HepG2 (cell line): ENCODE results near the gene SPG7. TPM values are rescaled to one million over a fixed set of nuclear protein-coding genes. Genes with fewer than 3 reads are reported as not detected.
A peak's percentile ranks its signal among the peaks of the same experiment; 100 is the strongest.

Experiments
- ATF7 ChIP-seq, 2 experiments: fragments of 450-650 bp in 1 of 2; sonication (generic) in 1 of 2; formaldehyde crosslinking in 1 of 2; IDR thresholded peaks; 2 replicates each; pipeline versions ENCODE4 v1.4.0 to v1.6.1; 2016 to 2020; ENCODE audit warnings: antibody characterized with exemption in 1 of 2, mild to moderate bottlenecking in 1 of 2, missing genetic modification reagents in 1 of 2
- CAMTA2 ChIP-seq: sonication (generic); formaldehyde crosslinking; IDR thresholded peaks from 2 replicates; pipeline ENCODE4 v1.4.0; 2020; ENCODE audit warnings: mild to moderate bottlenecking, missing genetic modification reagents, borderline replicate concordance
- FLYWCH1 ChIP-seq: sonication (generic); formaldehyde crosslinking; IDR thresholded peaks from 2 replicates; pipeline ENCODE4 v1.8.1; 2023; ENCODE audit warnings: mild to moderate bottlenecking, missing genetic modification reagents
- FOXA3 ChIP-seq: IDR thresholded peaks from 2 replicates; pipeline ENCODE4 v1.6.1; 2016; ENCODE audit warnings: missing genetic modification reagents, missing compliant biosample characterization
- HDAC1 ChIP-seq: sonication (generic); formaldehyde crosslinking; IDR thresholded peaks from 2 replicates; pipeline ENCODE4 v1.5.1; 2020; ENCODE audit warnings: mild to moderate bottlenecking, missing genetic modification reagents
- IRF1 ChIP-seq: sonication (generic); formaldehyde crosslinking; IDR thresholded peaks from 2 replicates; pipeline ENCODE4 v1.4.0; 2020; ENCODE audit warnings: low read depth, mild to moderate bottlenecking, missing genetic modification reagents
- MAFF ChIP-seq: IDR thresholded peaks from 2 replicates; pipeline ENCODE4 v1.6.1; 2011; ENCODE audit warnings: low read depth, low read length, improper control_type of control experiment
- MTA1 ChIP-seq: sonication (generic); formaldehyde crosslinking; IDR thresholded peaks from 2 replicates; pipeline ENCODE4 v1.4.0; 2020; ENCODE audit warnings: missing genetic modification reagents, mild to moderate bottlenecking, borderline replicate concordance
- MTF1 ChIP-seq: sonication (generic); formaldehyde crosslinking; IDR thresholded peaks from 2 replicates; pipeline ENCODE4 v1.5.0; 2020; ENCODE audit warnings: missing genetic modification reagents
- NBN ChIP-seq: fragments of 450-650 bp; conservative IDR thresholded peaks from 2 replicates; pipeline ENCODE4 v1.6.1; 2017
- NCOA2 ChIP-seq: sonication (generic); formaldehyde crosslinking; IDR thresholded peaks from 2 replicates; pipeline ENCODE4 v1.8.0; 2022; ENCODE audit warnings: inconsistent platforms
- PHF21A ChIP-seq: sonication (generic); formaldehyde crosslinking; IDR thresholded peaks from 2 replicates; pipeline ENCODE4 v1.5.0; 2020; ENCODE audit warnings: mild to moderate bottlenecking, missing genetic modification reagents
- SAFB2 ChIP-seq: sonication (generic); formaldehyde crosslinking; IDR thresholded peaks from 2 replicates; pipeline ENCODE4 v1.5.1; 2020; ENCODE audit warnings: missing genetic modification reagents, low read depth, mild to moderate bottlenecking, borderline replicate concordance
- SOX13 ChIP-seq, 3 experiments: fragments of 450-650 bp in 1 of 3; sonication (generic) in 1 of 3; formaldehyde crosslinking in 1 of 3; IDR thresholded peaks in 2 of 3; conservative IDR thresholded peaks in 1 of 3; 2 replicates each; pipeline versions ENCODE4 v1.5.0 to v1.6.1; 2016 to 2020; ENCODE audit warnings: antibody characterized with exemption in 1 of 3, mild to moderate bottlenecking in 1 of 3, missing compliant biosample characterization in 1 of 3, missing genetic modification reagents in 1 of 3, moderate library complexity in 1 of 3
- TCF12 ChIP-seq, 2 experiments: fragments of 450-650 bp in 1 of 2; sonication (generic) in 1 of 2; formaldehyde crosslinking in 1 of 2; IDR thresholded peaks; 2 replicates each; pipeline versions ENCODE4 v1.6.1 to v1.8.0; 2017 to 2022; ENCODE audit warnings: antibody characterized with exemption in 1 of 2, mild to moderate bottlenecking in 1 of 2, missing genetic modification reagents in 1 of 2, moderate library complexity in 1 of 2
- TFDP1 ChIP-seq: IDR thresholded peaks from 2 replicates; pipeline ENCODE4 v1.6.1; 2016; ENCODE audit warnings: missing compliant biosample characterization, missing genetic modification reagents, borderline replicate concordance
- THAP7 ChIP-seq: sonication (generic); formaldehyde crosslinking; IDR thresholded peaks from 2 replicates; pipeline ENCODE4 v1.8.1; 2023; ENCODE audit warnings: mild to moderate bottlenecking, missing genetic modification reagents
- TSC22D2 ChIP-seq: sonication (generic); formaldehyde crosslinking; IDR thresholded peaks from 2 replicates; pipeline ENCODE4 v1.5.1; 2020; ENCODE audit warnings: missing genetic modification reagents, mild to moderate bottlenecking, borderline replicate concordance
- ZBTB26 ChIP-seq: IDR thresholded peaks from 2 replicates; pipeline ENCODE4 v1.6.1; 2016; ENCODE audit warnings: missing compliant biosample characterization, missing genetic modification reagents, borderline replicate concordance
- ZEB1 ChIP-seq: IDR thresholded peaks from 2 replicates; pipeline ENCODE4 v1.6.1; 2012; ENCODE audit warnings: mild to moderate bottlenecking, low read depth, inconsistent platforms; ENCODE audit not compliant: insufficient replicate concordance
- ZFP36L2 ChIP-seq: sonication (generic); formaldehyde crosslinking; IDR thresholded peaks from 2 replicates; pipeline ENCODE4 v1.4.0; 2020; ENCODE audit warnings: missing genetic modification reagents
- ZNF230 ChIP-seq: sonication (generic); formaldehyde crosslinking; IDR thresholded peaks from 2 replicates; pipeline ENCODE4 v1.4.0; 2020; ENCODE audit warnings: mild to moderate bottlenecking, missing genetic modification reagents
- ZNF251 ChIP-seq: sonication (generic); formaldehyde crosslinking; IDR thresholded peaks from 2 replicates; pipeline ENCODE4 v1.9.0; 2021; ENCODE audit warnings: mild to moderate bottlenecking, missing genetic modification reagents
- ZNF552 ChIP-seq: sonication (generic); formaldehyde crosslinking; IDR thresholded peaks from 2 replicates; pipeline ENCODE4 v1.9.0; 2022; ENCODE audit warnings: missing genetic modification reagents, mild to moderate bottlenecking, borderline replicate concordance
- ZNF7 ChIP-seq: IDR thresholded peaks from 2 replicates; pipeline ENCODE4 v1.6.1; 2016; ENCODE audit warnings: missing biosample characterization, missing genetic modification reagents
- ZNF720 ChIP-seq: sonication (generic); formaldehyde crosslinking; IDR thresholded peaks from 2 replicates; pipeline ENCODE4 v1.4.0; 2020; ENCODE audit warnings: missing genetic modification reagents
- polyA plus RNA-seq, 8 experiments: library from polyadenylated mRNA; depleted of rRNA in 3 of 8; stranded (reverse) in 7 of 8; unstranded in 1 of 8; fragments of >200 nt; fragmentation: Illumina TruSeq in 4 of 8; extraction: Trizol in 4 of 8; gene quantifications; 2 replicates each; pipeline versions ENCODE4 v1.2.1 to v1.2.3, GENCODE V29; 2011 to 2016; ENCODE audit warnings: low read depth in 4 of 8, missing spikeins in 1 of 8, mixed read lengths in 1 of 8; ENCODE audit not compliant: insufficient read depth in 1 of 8
- total RNA-seq, 5 experiments: library from RNA; depleted of rRNA; stranded (reverse); fragments of >200 nt; fragmentation: Illumina TruSeq; extraction: Trizol; gene quantifications; 2 replicates each; pipeline ENCODE4 v1.2.3, GENCODE V29; 2016; ENCODE audit warnings: low read depth in 1 of 5

The SPG7 gene
- total and polyA plus RNA-seq, 2 of the 13 experiments (the other 11 are each of a cell fraction or from before 2014, with no cell fraction given): 66.0 to 136 TPM

- TF ChIP-seq IRF1 (CRISPR knock-in tag): no peak
- no peak for TF ChIP-seq TFDP1
- TF ChIP-seq PHF21A: no peak
- TF ChIP-seq NBN: no peak
- no peak for TF ChIP-seq ATF7 (IDR thresholded peaks at IDR 0.05)
- 0 out of 2 replicates have a peak, but pooled peaks have one; percentile 20 for TF ChIP-seq ATF7 (CRISPR knock-in tag; IDR thresholded peaks at IDR 0.05)
- TF ChIP-seq FOXA3 (CRISPR knock-in tag): peak; percentile 40
- TF ChIP-seq MAFF: no peak
- no peak for TF ChIP-seq SOX13 (IDR thresholded peaks at IDR 0.05)
- peak in 1 of 2 experiments; percentile 41; a peak in 2 of 4 replicates for TF ChIP-seq SOX13 (CRISPR knock-in tag; conservative IDR thresholded peaks at IDR 0.05 in 1 of 2, IDR thresholded peaks at IDR 0.05 in 1 of 2)
- no peak for TF ChIP-seq ZEB1
- no peak for TF ChIP-seq MTF1
- no peak for TF ChIP-seq ZNF720
- peak; percentile 28; the same call in 1 of the 2 replicates for TF ChIP-seq HDAC1 (CRISPR knock-in tag)
- no peak for TF ChIP-seq ZNF552 (CRISPR knock-in tag)
- no peak for TF ChIP-seq ZNF230 (CRISPR knock-in tag)
- TF ChIP-seq NCOA2 (CRISPR knock-in tag): no peak
- no peak for TF ChIP-seq MTA1
- no peak for TF ChIP-seq ZBTB26
- no peak for TF ChIP-seq TCF12 (IDR thresholded peaks at IDR 0.05)
- TF ChIP-seq TCF12 (CRISPR knock-in tag; IDR thresholded peaks at IDR 0.05): no peak
- TF ChIP-seq ZFP36L2 (CRISPR knock-in tag): no peak
- TF ChIP-seq SAFB2: no peak
- TF ChIP-seq ZNF7 (CRISPR knock-in tag): no peak
- TF ChIP-seq CAMTA2 (CRISPR knock-in tag): no peak
- no peak for TF ChIP-seq THAP7 (CRISPR knock-in tag)
- no peak for TF ChIP-seq FLYWCH1 (CRISPR knock-in tag)
- TF ChIP-seq TSC22D2: no peak
- no peak for TF ChIP-seq ZNF251 (CRISPR knock-in tag)
These were observed 37.8 kb downstream of the SPG7 start (continued) for GRCh38 chr16:89545831-89546574.
